GM12801 (cell line): Measurements from ENCODE around the gene AUTS2.

ENCODE experiments used
- CTCF ChIP-seq: IDR thresholded peaks from one replicate; pipeline ENCODE4 v1.5.1; 2011; ENCODE audit warnings: control low read depth; ENCODE audit not compliant: insufficient read length; ENCODE audit errors: extremely low read depth

AUTS2 gene

GRCh38 chr7:69710768-69711438 lies 112.6 kb downstream of the AUTS2 start:
- TF ChIP-seq CTCF = no peak

GRCh38 chr7:69714886-69715576 lies 116.8 kb downstream of the AUTS2 start:
- TF ChIP-seq CTCF = no peak

- no peak for TF ChIP-seq CTCF
Measured at GRCh38 chr7:69717221-69717620, 118.9 kb downstream of the AUTS2 start.

GRCh38 chr7:69719717-69720116 lies 121.4 kb downstream of the AUTS2 start:
- TF ChIP-seq CTCF = no peak

GRCh38 chr7:69722843-69723242 lies 124.6 kb downstream of the AUTS2 start:
- TF ChIP-seq CTCF = no peak

- TF ChIP-seq CTCF = no peak
Measured at GRCh38 chr7:69723663-69724062, 125.4 kb downstream of the AUTS2 start.

GRCh38 chr7:69728304-69728703 lies 130.0 kb downstream of the AUTS2 start:
- TF ChIP-seq CTCF = no peak
